ENCODE data around the gene SLC34A1. TPM values are rescaled to one million over a fixed set of nuclear protein-coding genes. Genes with fewer than 3 reads are reported as not detected.

Gene SLC34A1
- total and polyA plus RNA-seq, 2 experiments from 2014 or later, result not detected

DNA sequence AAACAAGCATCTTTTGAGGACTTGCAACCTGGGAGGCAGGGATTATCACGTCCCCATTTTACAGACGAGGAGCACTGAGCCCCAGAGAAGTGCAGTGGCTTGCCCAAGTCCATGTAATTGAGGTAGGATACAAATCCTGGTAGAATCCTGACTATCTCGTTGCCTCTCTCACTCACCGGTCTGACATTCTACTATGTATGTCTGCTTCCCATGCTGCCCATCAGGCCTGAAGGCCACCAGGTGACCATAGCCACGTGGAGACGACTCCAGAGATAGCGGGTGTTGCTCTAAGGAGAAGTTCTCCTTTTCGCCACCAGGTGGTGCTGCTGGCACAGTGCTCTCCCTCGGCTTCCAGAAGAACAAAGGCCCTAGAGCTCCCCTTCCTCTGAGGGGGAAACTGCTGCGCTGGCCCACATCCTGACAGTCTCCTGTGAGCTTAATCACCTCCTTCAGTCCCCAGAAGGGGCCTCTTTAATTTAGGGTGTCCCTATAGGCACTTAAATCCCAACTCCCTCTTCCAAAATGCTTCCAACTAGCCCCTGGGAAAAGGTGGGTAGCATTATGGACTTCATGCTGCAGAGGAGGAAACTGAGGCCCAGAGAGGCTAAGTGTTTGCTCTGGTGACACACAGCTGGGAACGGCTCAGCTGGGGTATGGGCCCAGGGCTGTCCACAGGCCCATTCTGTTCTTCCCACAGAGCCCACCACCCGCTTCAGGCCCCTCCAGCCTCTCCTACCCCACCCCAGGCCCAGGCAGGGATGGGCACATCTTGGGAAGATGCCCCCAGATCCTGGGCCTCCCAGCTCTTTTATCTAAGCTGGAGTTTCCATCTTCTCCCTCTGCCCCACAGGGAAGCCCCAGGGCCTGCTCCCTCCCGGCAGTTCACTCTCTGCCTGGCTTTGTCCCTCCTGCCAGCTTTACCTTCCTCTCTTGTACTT, 6.4 kb downstream of the SLC34A1 start:
- Histone ChIP-seq H4K20me1 (replicated peaks; ENCODE audit: insufficient read depth) (no peaks in the 10 kb centered on the region), H3K4me1 (ENCODE audit: insufficient read depth) (no peaks in the 10 kb centered on the region), H3K36me3 (ENCODE audit: insufficient read depth) (no peaks in the 10 kb centered on the region), H3K79me2 (replicated peaks; ENCODE audit: insufficient read depth) (no peaks in the 10 kb centered on the region), H3K4me3 (no peak overlapping the region), H3F3A (replicated peaks; ENCODE audit: low read depth) (0 out of 2 replicates have a peak, but pooled peaks cover 8% of the 10 kb centered on the region), H3K4me2 (no peak overlapping the region), H2AFZ (no peak overlapping the region; the same call in 1 of the 2 replicates), H3K27me3 (ENCODE audit: insufficient read depth) (peaks cover 18% of the 10 kb centered on the region; the same call in 1 of the 2 replicates), H3K27ac (ENCODE audit: low read depth) (no peak overlapping the region), H3K9me2 (ENCODE audit: insufficient read depth) (no peaks in the 10 kb centered on the region)
- Mint-ChIP-seq H3K4me1 (peaks cover 25% of the 10 kb centered on the region), H3K36me3 (ENCODE audit: low read depth) (no peaks in the 10 kb centered on the region; the same call in 2 of the 3 replicates), H3K4me3 (no peak overlapping the region), H3K27me3 (ENCODE audit: insufficient read depth, low read depth, poor library complexity) (peaks cover 31% of the 10 kb centered on the region), H3K9me3 (no peaks in the 10 kb centered on the region), H3K27ac (no peak overlapping the region)
- TF ChIP-seq, protein P1, sequence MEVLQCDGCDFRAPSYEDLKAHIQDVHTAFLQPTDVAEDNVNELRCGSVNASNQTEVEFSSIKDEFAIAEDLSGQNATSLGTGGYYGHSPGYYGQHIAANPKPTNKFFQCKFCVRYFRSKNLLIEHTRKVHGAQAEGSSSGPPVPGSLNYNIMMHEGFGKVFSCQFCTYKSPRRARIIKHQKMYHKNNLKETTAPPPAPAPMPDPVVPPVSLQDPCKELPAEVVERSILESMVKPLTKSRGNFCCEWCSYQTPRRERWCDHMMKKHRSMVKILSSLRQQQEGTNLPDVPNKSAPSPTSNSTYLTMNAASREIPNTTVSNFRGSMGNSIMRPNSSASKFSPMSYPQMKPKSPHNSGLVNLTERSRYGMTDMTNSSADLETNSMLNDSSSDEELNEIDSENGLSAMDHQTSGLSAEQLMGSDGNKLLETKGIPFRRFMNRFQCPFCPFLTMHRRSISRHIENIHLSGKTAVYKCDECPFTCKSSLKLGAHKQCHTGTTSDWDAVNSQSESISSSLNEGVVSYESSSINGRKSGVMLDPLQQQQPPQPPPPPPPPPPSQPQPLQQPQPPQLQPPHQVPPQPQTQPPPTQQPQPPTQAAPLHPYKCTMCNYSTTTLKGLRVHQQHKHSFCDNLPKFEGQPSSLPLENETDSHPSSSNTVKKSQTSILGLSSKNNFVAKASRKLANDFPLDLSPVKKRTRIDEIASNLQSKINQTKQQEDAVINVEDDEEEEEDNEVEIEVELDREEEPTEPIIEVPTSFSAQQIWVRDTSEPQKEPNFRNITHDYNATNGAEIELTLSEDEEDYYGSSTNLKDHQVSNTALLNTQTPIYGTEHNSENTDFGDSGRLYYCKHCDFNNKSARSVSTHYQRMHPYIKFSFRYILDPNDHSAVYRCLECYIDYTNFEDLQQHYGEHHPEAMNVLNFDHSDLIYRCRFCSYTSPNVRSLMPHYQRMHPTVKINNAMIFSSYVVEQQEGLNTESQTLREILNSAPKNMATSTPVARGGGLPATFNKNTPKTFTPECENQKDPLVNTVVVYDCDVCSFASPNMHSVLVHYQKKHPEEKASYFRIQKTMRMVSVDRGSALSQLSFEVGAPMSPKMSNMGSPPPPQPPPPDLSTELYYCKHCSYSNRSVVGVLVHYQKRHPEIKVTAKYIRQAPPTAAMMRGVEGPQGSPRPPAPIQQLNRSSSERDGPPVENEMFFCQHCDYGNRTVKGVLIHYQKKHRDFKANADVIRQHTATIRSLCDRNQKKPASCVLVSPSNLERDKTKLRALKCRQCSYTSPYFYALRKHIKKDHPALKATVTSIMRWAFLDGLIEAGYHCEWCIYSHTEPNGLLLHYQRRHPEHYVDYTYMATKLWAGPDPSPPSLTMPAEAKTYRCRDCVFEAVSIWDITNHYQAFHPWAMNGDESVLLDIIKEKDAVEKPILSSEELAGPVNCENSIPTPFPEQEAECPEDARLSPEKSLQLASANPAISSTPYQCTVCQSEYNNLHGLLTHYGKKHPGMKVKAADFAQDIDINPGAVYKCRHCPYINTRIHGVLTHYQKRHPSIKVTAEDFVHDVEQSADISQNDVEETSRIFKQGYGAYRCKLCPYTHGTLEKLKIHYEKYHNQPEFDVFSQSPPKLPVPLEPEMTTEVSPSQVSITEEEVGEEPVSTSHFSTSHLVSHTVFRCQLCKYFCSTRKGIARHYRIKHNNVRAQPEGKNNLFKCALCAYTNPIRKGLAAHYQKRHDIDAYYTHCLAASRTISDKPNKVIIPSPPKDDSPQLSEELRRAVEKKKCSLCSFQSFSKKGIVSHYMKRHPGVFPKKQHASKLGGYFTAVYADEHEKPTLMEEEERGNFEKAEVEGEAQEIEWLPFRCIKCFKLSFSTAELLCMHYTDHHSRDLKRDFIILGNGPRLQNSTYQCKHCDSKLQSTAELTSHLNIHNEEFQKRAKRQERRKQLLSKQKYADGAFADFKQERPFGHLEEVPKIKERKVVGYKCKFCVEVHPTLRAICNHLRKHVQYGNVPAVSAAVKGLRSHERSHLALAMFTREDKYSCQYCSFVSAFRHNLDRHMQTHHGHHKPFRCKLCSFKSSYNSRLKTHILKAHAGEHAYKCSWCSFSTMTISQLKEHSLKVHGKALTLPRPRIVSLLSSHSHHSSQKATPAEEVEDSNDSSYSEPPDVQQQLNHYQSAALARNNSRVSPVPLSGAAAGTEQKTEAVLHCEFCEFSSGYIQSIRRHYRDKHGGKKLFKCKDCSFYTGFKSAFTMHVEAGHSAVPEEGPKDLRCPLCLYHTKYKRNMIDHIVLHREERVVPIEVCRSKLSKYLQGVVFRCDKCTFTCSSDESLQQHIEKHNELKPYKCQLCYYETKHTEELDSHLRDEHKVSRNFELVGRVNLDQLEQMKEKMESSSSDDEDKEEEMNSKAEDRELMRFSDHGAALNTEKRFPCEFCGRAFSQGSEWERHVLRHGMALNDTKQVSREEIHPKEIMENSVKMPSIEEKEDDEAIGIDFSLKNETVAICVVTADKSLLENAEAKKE (CRISPR knock-in tag; IDR thresholded peaks at IDR 0.05), result no peak
- TF ChIP-seq, protein P2, sequence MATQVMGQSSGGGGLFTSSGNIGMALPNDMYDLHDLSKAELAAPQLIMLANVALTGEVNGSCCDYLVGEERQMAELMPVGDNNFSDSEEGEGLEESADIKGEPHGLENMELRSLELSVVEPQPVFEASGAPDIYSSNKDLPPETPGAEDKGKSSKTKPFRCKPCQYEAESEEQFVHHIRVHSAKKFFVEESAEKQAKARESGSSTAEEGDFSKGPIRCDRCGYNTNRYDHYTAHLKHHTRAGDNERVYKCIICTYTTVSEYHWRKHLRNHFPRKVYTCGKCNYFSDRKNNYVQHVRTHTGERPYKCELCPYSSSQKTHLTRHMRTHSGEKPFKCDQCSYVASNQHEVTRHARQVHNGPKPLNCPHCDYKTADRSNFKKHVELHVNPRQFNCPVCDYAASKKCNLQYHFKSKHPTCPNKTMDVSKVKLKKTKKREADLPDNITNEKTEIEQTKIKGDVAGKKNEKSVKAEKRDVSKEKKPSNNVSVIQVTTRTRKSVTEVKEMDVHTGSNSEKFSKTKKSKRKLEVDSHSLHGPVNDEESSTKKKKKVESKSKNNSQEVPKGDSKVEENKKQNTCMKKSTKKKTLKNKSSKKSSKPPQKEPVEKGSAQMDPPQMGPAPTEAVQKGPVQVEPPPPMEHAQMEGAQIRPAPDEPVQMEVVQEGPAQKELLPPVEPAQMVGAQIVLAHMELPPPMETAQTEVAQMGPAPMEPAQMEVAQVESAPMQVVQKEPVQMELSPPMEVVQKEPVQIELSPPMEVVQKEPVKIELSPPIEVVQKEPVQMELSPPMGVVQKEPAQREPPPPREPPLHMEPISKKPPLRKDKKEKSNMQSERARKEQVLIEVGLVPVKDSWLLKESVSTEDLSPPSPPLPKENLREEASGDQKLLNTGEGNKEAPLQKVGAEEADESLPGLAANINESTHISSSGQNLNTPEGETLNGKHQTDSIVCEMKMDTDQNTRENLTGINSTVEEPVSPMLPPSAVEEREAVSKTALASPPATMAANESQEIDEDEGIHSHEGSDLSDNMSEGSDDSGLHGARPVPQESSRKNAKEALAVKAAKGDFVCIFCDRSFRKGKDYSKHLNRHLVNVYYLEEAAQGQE (IDR thresholded peaks at IDR 0.05; ENCODE audit: unreplicated experiment), result no peak
- TF ChIP-seq, protein P3, sequence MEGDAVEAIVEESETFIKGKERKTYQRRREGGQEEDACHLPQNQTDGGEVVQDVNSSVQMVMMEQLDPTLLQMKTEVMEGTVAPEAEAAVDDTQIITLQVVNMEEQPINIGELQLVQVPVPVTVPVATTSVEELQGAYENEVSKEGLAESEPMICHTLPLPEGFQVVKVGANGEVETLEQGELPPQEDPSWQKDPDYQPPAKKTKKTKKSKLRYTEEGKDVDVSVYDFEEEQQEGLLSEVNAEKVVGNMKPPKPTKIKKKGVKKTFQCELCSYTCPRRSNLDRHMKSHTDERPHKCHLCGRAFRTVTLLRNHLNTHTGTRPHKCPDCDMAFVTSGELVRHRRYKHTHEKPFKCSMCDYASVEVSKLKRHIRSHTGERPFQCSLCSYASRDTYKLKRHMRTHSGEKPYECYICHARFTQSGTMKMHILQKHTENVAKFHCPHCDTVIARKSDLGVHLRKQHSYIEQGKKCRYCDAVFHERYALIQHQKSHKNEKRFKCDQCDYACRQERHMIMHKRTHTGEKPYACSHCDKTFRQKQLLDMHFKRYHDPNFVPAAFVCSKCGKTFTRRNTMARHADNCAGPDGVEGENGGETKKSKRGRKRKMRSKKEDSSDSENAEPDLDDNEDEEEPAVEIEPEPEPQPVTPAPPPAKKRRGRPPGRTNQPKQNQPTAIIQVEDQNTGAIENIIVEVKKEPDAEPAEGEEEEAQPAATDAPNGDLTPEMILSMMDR (conservative IDR thresholded peaks at IDR 0.05; ENCODE audit: low read depth in 2 of 2), result peak; percentile 93 to 98
- DNase-seq (ENCODE audit: low spot score), result peak; percentile 94
- peak; percentile 88 for ATAC-seq

Measured in GM23338 (cell line).